Lower lobe of right lung (tissue), 2 donors: ENCODE results near the gene BMP8A. TPM values are rescaled to one million over a fixed set of nuclear protein-coding genes. Genes with fewer than 3 reads are reported as not detected.

ENCODE experiments used
- ATAC-seq, 2 donors: fragments of 200-7000 bp; cut with Tn5 transposase; one replicate each; pipeline ENCODE4 v1.9.1; 2020 to 2022; ENCODE audit warnings: mild to moderate bottlenecking in 2 of 2, moderate library complexity in 2 of 2
- DNase-seq: peaks from one replicate; pipeline ENCODE4 v3.0.0-alpha.2; 2020
- H3K27ac ChIP-seq: fragments of 200-600 bp; one replicate; pipeline ENCODE4 v1.8.0; 2022
- H3K27me3 ChIP-seq: fragments of 200-600 bp; one replicate; pipeline ENCODE4 v1.8.0; 2022; ENCODE audit warnings: low read depth
- H3K36me3 ChIP-seq: fragments of 200-600 bp; one replicate; pipeline ENCODE4 v1.8.0; 2022; ENCODE audit warnings: mild to moderate bottlenecking
- H3K4me1 ChIP-seq: fragments of 200-600 bp; one replicate; pipeline ENCODE4 v1.8.0; 2022
- H3K4me3 ChIP-seq: fragments of 200-600 bp; one replicate; pipeline ENCODE4 v1.8.0; 2022; ENCODE audit warnings: mild to moderate bottlenecking
- H3K9me3 ChIP-seq: fragments of 200-600 bp; one replicate; pipeline ENCODE4 v1.8.0; 2022
- CTCF ChIP-seq: fragments of 200-600 bp; IDR thresholded peaks from one replicate; pipeline ENCODE4 v1.8.0; 2022; ENCODE audit warnings: antibody characterized with exemption, mild to moderate bottlenecking
- intact Hi-C: fragments of 100-400 bp; cut with DNase I; formaldehyde crosslinking; loops from one replicate; pipeline ENCODE4 v1.11.0; 2022
- total RNA-seq: library from RNA; stranded (reverse); fragmentation: NEBNext Ultra II Directional; extraction: Animal tissue kit (Norgen Biotek cat#: 25700); gene quantifications from one replicate; pipeline ENCODE4 v1.2.1, GENCODE V29; 2021
- donor health status: DM: no; HTN: yes; CAD: no; lungs with severe emphysema.

The BMP8A gene
- total RNA-seq, 1 donor from 2014 or later: not detected

DNA sequence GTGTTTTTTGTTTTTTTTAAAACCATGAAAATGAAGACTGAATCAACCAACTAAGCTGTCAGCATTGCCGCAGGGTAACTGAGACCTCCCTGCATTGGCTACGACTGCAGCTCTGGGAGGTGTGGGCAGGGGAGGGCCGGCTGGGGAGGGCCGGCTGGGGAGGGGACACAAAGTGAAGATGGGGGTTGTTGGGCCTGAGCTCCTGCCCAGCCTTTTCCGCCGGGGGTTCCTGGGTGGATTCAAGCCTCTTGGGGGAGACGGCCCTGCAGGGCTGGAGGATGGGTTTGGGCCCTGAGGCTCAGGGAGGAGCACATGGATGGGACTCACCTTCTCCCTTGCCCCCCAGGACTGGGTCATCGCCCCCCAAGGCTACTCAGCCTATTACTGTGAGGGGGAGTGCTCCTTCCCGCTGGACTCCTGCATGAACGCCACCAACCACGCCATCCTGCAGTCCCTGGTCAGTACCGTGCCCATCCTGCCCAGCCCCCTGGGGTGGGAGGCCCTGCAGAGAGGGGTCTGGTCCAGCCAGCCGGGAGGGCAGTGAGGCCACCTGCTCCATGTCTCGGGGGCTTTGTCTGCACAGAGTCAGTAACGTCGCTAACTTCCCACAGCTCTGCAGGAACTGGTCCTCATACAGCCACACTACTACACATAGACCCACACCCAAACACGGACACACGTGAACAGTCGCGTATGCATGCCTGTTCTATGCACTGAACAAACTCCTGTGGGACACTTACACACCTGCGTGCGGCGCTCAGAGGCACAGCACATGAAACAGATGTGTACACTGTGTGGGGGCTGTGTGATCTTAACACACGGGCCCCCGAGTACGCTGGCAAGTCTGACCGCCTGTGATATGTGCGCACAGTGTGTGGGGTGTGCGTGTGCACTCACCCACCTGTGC lies 31.5 kb downstream of the BMP8A start:
- Histone ChIP-seq H3K4me3 (no peak overlapping the region), H3K27me3 (no peaks in the 10 kb centered on the region), H3K4me1 (no peaks in the 10 kb centered on the region), H3K36me3 (peaks cover 19% of the 10 kb centered on the region), H3K27ac (no peak overlapping the region), H3K9me3 (no peaks in the 10 kb centered on the region)
- DNase-seq (no peak), ATAC-seq (peak in 1 of 2 donors; percentile 12)
- TF ChIP-seq CTCF: no peak
- intact Hi-C loops: no loop called here

GRCh38 chr1:39524171-39524570 lies 32.7 kb downstream of the BMP8A start:
- Histone ChIP-seq H3K36me3 (peaks cover 32% of the 10 kb centered on the region), H3K27ac (no peak overlapping the region), H3K4me3 (no peak overlapping the region), H3K9me3 (no peaks in the 10 kb centered on the region), H3K4me1 (no peaks in the 10 kb centered on the region), H3K27me3 (no peaks in the 10 kb centered on the region)
- ATAC-seq (no peak), DNase-seq (no peak)
- TF ChIP-seq CTCF: no peak
- intact Hi-C loops: no loop called here

GRCh38 chr1:39524591-39525365 lies 33.3 kb downstream of the BMP8A start:
- H3K27me3 ChIP-seq: no peaks in the 10 kb centered on the region
- ATAC-seq: no peak
- H3K9me3 ChIP-seq: no peaks in the 10 kb centered on the region
- no peak for TF ChIP-seq CTCF
- H3K36me3 ChIP-seq: peaks cover 33% of the 10 kb centered on the region
- intact Hi-C loops: no loop called here
- no peak overlapping the region for H3K4me3 ChIP-seq
- no peak for DNase-seq
- H3K4me1 ChIP-seq: no peaks in the 10 kb centered on the region
- H3K27ac ChIP-seq: no peak overlapping the region

- intact Hi-C loops: no loop called here
- Histone ChIP-seq H3K4me1 (no peaks in the 10 kb centered on the region), H3K4me3 (no peak overlapping the region), H3K27me3 (no peaks in the 10 kb centered on the region), H3K9me3 (no peaks in the 10 kb centered on the region), H3K27ac (no peak overlapping the region), H3K36me3 (peaks cover 33% of the 10 kb centered on the region)
- ATAC-seq (peak in 1 of 2 donors; percentile 36), DNase-seq (no peak)
- TF ChIP-seq CTCF: no peak
These were observed 34.1 kb downstream of the BMP8A start for GRCh38 chr1:39525366-39526165.
